OCI-LY3 (cell line): Measurements from ENCODE around the gene EHMT1.

Experiments
- CTCF ChIP-seq: fragments of 200-600, 300-600 bp; sonication (generic); IDR thresholded peaks from 2 replicates; pipeline ENCODE4 v1.5.1; 2014; ENCODE audit warnings: antibody characterized with exemption, low read length, low read depth
- EZH2phosphoT487 ChIP-seq: fragments of 200-600 bp; shearing (Covaris generic); IDR thresholded peaks from 2 replicates; pipeline ENCODE4 v1.6.1; 2018; ENCODE audit warnings: antibody characterized with exemption, mixed run types, low read depth

- TF ChIP-seq EZH2phosphoT487, result no peak
- no peak for TF ChIP-seq CTCF
Measured at GRCh38 chr9:137614631-137615386, 4.0 kb upstream of the EHMT1 start.
